Measurements from ENCODE around the gene SCN7A. TPM values are rescaled to one million over a fixed set of nuclear protein-coding genes. Genes with fewer than 3 reads are reported as not detected.

SCN7A gene
- total RNA-seq, 1 experiment from 2014 or later, result 0.17 TPM

GRCh38 chr2:166451468-166451867 is 42.6 kb downstream of the SCN7A start:
- peaks cover 3% of the 10 kb centered on the region; the same call in 1 of the 2 replicates for H3K9me3 Mint-ChIP-seq
- CTCF ChIA-PET, result no interaction called here
- TF ChIP-seq AFF4 (CRISPR knock-in tag; IDR thresholded peaks at IDR 0.05; ENCODE audit: borderline replicate concordance) (no peak), ERG (CRISPR knock-in tag; IDR thresholded peaks at IDR 0.05) (no peak), USF1 (CRISPR knock-in tag; IDR thresholded peaks at IDR 0.05) (no peak), ZNF138 (CRISPR knock-in tag; conservative IDR thresholded peaks at IDR 0.05) (no peak), ZNF423 (CRISPR knock-in tag; IDR thresholded peaks at IDR 0.05) (no peak)
- ATAC-seq (no peak), DNase-seq (ENCODE audit: low spot score) (no peak)
- H3K27me3 Mint-ChIP-seq (ENCODE audit: low read depth), result no peaks in the 10 kb centered on the region
- POLR2A ChIA-PET, result no interaction called here
- H3K27ac Mint-ChIP-seq, result no peak overlapping the region
- H3K4me1 Mint-ChIP-seq, result no peaks in the 10 kb centered on the region
- H3K36me3 Mint-ChIP-seq, result no peaks in the 10 kb centered on the region
- no peak overlapping the region for H3K4me3 Mint-ChIP-seq

- Mint-ChIP-seq H3K27ac (no peak overlapping the region), H3K4me1 (no peaks in the 10 kb centered on the region), H3K36me3 (no peaks in the 10 kb centered on the region), H3K4me3 (no peak overlapping the region), H3K27me3 (ENCODE audit: low read depth) (no peaks in the 10 kb centered on the region), H3K9me3 (no peaks in the 10 kb centered on the region; the same call in 1 of the 2 replicates)
- DNase-seq (ENCODE audit: low spot score) (no peak), ATAC-seq (no peak)
- ChIA-PET POLR2A (no interaction called here), CTCF (no interaction called here)
- TF ChIP-seq NR2C2 (CRISPR knock-in tag; IDR thresholded peaks at IDR 0.05) (no peak), FOXP4 (CRISPR knock-in tag; IDR thresholded peaks at IDR 0.05) (no peak), TEAD4 (CRISPR knock-in tag; IDR thresholded peaks at IDR 0.05) (no peak), ZNF121 (CRISPR knock-in tag; IDR thresholded peaks at IDR 0.05) (no peak), ESRRA (CRISPR knock-in tag; IDR thresholded peaks at IDR 0.05; ENCODE audit: borderline replicate concordance) (no peak), HMGA2 (CRISPR knock-in tag; IDR thresholded peaks at IDR 0.05) (no peak), HMGXB4 (CRISPR knock-in tag; IDR thresholded peaks at IDR 0.05) (no peak), AR (CRISPR knock-in tag; IDR thresholded peaks at IDR 0.05) (no peak), IRF2 (CRISPR knock-in tag; IDR thresholded peaks at IDR 0.05; ENCODE audit: borderline replicate concordance, low read depth) (no peak), TP53 (CRISPR knock-in tag; IDR thresholded peaks at IDR 0.05) (no peak), ZNF263 (CRISPR knock-in tag; IDR thresholded peaks at IDR 0.05; ENCODE audit: low read depth) (no peak), MYBL2 (CRISPR knock-in tag; IDR thresholded peaks at IDR 0.05) (no peak), ZSCAN18 (CRISPR knock-in tag; IDR thresholded peaks at IDR 0.05) (no peak), CREM (CRISPR knock-in tag; IDR thresholded peaks at IDR 0.05) (no peak)
These were observed 44.6 kb downstream of the SCN7A start for GRCh38 chr2:166449439-166449838.

Measured in WTC11 (cell line).